GM12878 (cell line): Measurements from ENCODE around the gene IKZF1.

ENCODE experiments used
- MTA2 ChIP-seq: fragments of 450-650 bp; IDR thresholded peaks from 2 replicates; pipeline ENCODE4 v1.6.1; 2016; ENCODE audit warnings: low read depth, mild to moderate bottlenecking, moderate library complexity
- SP1 ChIP-seq: IDR thresholded peaks from one replicate; pipeline ENCODE4 v1.6.1; 2011; ENCODE audit warnings: low read depth, low read length
- TF ChIP-seq, protein P1 (sequence below), 3 experiments: IDR thresholded peaks in 2 of 3; conservative IDR thresholded peaks in 1 of 3; 2 replicates each; pipeline ENCODE4 v1.5.1; 2011; ENCODE audit warnings: low read depth in 3 of 3, low read length in 3 of 3, mild to moderate bottlenecking in 3 of 3, control low read depth in 2 of 3, moderate library complexity in 2 of 3, inconsistent platforms in 1 of 3, mixed read lengths in 1 of 3; ENCODE audit not compliant: control insufficient read depth in 2 of 3, insufficient read depth in 1 of 3; ENCODE audit errors: extremely low read depth in 1 of 3

DNA sequence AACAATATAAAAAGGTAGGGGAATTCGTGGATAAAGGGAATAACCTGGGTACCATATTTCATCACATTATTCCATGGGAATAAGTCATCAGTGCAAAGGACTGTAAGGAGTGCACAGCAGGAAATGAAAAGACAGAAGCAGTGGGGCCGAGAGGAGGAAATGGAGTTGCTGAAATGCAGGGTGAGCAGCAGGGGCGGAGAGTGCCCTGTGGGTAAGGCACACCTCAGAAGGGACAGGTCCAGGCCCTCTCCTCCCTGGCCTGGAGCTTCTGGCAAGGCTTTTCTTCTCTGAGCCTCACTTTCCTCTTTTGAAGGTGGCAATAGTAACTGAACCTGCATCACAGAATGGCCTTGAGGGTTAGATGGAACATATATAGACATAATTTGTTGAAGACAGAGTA lies 26.2 kb downstream of the IKZF1 start:
- TF ChIP-seq SP1 (no peak), MTA2 (no peak)
- TF ChIP-seq, protein P1, sequence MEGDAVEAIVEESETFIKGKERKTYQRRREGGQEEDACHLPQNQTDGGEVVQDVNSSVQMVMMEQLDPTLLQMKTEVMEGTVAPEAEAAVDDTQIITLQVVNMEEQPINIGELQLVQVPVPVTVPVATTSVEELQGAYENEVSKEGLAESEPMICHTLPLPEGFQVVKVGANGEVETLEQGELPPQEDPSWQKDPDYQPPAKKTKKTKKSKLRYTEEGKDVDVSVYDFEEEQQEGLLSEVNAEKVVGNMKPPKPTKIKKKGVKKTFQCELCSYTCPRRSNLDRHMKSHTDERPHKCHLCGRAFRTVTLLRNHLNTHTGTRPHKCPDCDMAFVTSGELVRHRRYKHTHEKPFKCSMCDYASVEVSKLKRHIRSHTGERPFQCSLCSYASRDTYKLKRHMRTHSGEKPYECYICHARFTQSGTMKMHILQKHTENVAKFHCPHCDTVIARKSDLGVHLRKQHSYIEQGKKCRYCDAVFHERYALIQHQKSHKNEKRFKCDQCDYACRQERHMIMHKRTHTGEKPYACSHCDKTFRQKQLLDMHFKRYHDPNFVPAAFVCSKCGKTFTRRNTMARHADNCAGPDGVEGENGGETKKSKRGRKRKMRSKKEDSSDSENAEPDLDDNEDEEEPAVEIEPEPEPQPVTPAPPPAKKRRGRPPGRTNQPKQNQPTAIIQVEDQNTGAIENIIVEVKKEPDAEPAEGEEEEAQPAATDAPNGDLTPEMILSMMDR (IDR thresholded peaks at IDR 0.05 in 2 of 3, conservative IDR thresholded peaks at IDR 0.05 in 1 of 3; ENCODE audit: control insufficient read depth in 2 of 3, extremely low read depth in 1 of 3, insufficient read depth in 1 of 3, low read depth in 3 of 3, low read length in 3 of 3) = no peak
